HL-60 (cell line): ENCODE results near the gene KLHL22.
"Not testable (repeated sequence)": the region's sequence is repeated elsewhere in the genome, so short reads cannot be mapped to it uniquely, and the experiment has no call there.

Experiments
- DNase-seq, 2 experiments: peaks; one replicate each; pipeline ENCODE4 v3.0.0-alpha.2; 2010 to 2020; ENCODE audit warnings: low read depth in 1 of 2, low spot score in 1 of 2
- H3K27ac ChIP-seq: fragments of 250-450 bp; sonication (Bioruptor Pico); replicated peaks from 2 replicates; pipeline ENCODE4 v1.5.1; 2020; ENCODE audit warnings: mild to moderate bottlenecking, moderate library complexity
- H3K27me3 ChIP-seq: fragments of 250-450 bp; sonication (Bioruptor Pico); 2 replicates; pipeline ENCODE4 v1.5.1; 2021; ENCODE audit warnings: mild to moderate bottlenecking, moderate library complexity; ENCODE audit not compliant: insufficient read depth, poor library complexity, severe bottlenecking
- H3K4me3 ChIP-seq: replicated peaks from 2 replicates; pipeline ENCODE4 v1.5.1; 2011; ENCODE audit warnings: mild to moderate bottlenecking, control low read depth, low read length; ENCODE audit not compliant: insufficient read depth
- GABPA ChIP-seq: IDR thresholded peaks from 2 replicates; pipeline ENCODE4 v1.6.1; 2012; ENCODE audit warnings: low read depth
- POLR2AphosphoS5 ChIP-seq: IDR thresholded peaks from 2 replicates; pipeline ENCODE4 v1.6.1; 2012; ENCODE audit warnings: low read depth
- SPI1 ChIP-seq: IDR thresholded peaks from 2 replicates; pipeline ENCODE4 v1.6.1; 2012; ENCODE audit warnings: low read depth, mild to moderate bottlenecking, borderline replicate concordance
- TF ChIP-seq, protein P1 (sequence below): IDR thresholded peaks from 2 replicates; pipeline ENCODE4 v1.6.1; 2012; ENCODE audit warnings: low read depth; ENCODE audit not compliant: insufficient replicate concordance
- TF ChIP-seq, protein P2 (sequence below): IDR thresholded peaks from one replicate; pipeline ENCODE4 v1.5.1; 2011; ENCODE audit warnings: low read length, control low read depth, inconsistent platforms; ENCODE audit not compliant: insufficient read depth

Gene KLHL22

GRCh38 chr22:20506543-20507252 is 11.1 kb upstream of the KLHL22 start:
- peak overlapping the region; percentile 56 for H3K4me3 ChIP-seq
- no peak for DNase-seq
- H3K27me3 ChIP-seq, result no peaks in the 10 kb centered on the region
- no peak for TF ChIP-seq POLR2AphosphoS5
- TF ChIP-seq, protein P1, sequence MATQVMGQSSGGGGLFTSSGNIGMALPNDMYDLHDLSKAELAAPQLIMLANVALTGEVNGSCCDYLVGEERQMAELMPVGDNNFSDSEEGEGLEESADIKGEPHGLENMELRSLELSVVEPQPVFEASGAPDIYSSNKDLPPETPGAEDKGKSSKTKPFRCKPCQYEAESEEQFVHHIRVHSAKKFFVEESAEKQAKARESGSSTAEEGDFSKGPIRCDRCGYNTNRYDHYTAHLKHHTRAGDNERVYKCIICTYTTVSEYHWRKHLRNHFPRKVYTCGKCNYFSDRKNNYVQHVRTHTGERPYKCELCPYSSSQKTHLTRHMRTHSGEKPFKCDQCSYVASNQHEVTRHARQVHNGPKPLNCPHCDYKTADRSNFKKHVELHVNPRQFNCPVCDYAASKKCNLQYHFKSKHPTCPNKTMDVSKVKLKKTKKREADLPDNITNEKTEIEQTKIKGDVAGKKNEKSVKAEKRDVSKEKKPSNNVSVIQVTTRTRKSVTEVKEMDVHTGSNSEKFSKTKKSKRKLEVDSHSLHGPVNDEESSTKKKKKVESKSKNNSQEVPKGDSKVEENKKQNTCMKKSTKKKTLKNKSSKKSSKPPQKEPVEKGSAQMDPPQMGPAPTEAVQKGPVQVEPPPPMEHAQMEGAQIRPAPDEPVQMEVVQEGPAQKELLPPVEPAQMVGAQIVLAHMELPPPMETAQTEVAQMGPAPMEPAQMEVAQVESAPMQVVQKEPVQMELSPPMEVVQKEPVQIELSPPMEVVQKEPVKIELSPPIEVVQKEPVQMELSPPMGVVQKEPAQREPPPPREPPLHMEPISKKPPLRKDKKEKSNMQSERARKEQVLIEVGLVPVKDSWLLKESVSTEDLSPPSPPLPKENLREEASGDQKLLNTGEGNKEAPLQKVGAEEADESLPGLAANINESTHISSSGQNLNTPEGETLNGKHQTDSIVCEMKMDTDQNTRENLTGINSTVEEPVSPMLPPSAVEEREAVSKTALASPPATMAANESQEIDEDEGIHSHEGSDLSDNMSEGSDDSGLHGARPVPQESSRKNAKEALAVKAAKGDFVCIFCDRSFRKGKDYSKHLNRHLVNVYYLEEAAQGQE, result no peak
- TF ChIP-seq, protein P2, sequence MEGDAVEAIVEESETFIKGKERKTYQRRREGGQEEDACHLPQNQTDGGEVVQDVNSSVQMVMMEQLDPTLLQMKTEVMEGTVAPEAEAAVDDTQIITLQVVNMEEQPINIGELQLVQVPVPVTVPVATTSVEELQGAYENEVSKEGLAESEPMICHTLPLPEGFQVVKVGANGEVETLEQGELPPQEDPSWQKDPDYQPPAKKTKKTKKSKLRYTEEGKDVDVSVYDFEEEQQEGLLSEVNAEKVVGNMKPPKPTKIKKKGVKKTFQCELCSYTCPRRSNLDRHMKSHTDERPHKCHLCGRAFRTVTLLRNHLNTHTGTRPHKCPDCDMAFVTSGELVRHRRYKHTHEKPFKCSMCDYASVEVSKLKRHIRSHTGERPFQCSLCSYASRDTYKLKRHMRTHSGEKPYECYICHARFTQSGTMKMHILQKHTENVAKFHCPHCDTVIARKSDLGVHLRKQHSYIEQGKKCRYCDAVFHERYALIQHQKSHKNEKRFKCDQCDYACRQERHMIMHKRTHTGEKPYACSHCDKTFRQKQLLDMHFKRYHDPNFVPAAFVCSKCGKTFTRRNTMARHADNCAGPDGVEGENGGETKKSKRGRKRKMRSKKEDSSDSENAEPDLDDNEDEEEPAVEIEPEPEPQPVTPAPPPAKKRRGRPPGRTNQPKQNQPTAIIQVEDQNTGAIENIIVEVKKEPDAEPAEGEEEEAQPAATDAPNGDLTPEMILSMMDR, result no peak
- no peak for TF ChIP-seq SPI1
- TF ChIP-seq GABPA, result no peak
- H3K27ac ChIP-seq, result no peak overlapping the region

DNA sequence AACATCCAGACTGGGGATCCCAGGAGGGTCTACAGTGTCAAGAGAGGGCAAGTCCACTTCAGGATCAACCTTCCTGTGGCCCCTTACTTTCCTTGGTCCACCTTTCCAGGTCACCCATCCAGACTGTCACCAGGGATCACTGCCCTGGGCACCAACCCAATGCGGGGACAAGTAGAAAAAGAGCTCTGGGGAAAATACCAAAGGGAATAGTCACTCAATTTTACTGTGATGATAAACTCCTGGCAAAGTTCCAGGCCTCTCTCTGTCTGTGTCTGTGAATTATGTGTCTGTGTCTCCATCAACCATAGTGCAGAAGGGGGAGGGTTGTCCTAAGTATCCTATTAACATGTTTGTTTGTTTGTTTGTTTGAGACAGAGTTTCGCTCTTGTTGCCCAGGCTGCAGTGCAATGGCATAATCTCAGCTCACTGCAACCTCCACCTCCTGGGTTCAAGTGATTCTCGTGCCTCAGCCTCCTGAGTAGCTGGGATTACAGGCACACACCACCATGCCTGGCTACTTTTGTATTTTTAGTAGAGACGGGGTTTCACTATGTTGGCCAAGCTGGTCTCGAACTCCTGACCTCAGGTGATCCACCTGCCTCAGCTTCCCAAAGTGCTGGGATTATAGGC is 8.8 kb upstream of the KLHL22 start:
- not testable (repeated sequence) for DNase-seq, H3K4me3 ChIP-seq, H3K27me3 ChIP-seq, H3K27ac ChIP-seq

- Histone ChIP-seq H3K4me3 (no peak overlapping the region), H3K27me3 (no peaks in the 10 kb centered on the region), H3K27ac (no peak overlapping the region)
- no peak for DNase-seq
- TF ChIP-seq GABPA (no peak), SPI1 (no peak), POLR2AphosphoS5 (no peak)
- TF ChIP-seq, protein P1, result no peak
- TF ChIP-seq, protein P2, result no peak
These were observed 8.2 kb upstream of the KLHL22 start for GRCh38 chr22:20503816-20504215.

- Histone ChIP-seq H3K27ac (no peak overlapping the region), H3K27me3 (no peaks in the 10 kb centered on the region), H3K4me3 (no peak overlapping the region)
- DNase-seq, result no peak
- TF ChIP-seq SPI1 (no peak), POLR2AphosphoS5 (no peak), GABPA (no peak)
- TF ChIP-seq, protein P1, result no peak
- TF ChIP-seq, protein P2, result no peak
These were observed 4.2 kb upstream of the KLHL22 start for GRCh38 chr22:20499769-20500168.
